GM19351 (cell line): ENCODE data around the gene DGKD.

ENCODE experiments used
- ATAC-seq: cut with Tn5 transposase; IDR thresholded peaks from one replicate; pipeline ENCODE4 v1.9.1; 2021; ENCODE audit warnings: mild to moderate bottlenecking, moderate library complexity; ENCODE audit not compliant: unreplicated experiment

DGKD gene

DNA sequence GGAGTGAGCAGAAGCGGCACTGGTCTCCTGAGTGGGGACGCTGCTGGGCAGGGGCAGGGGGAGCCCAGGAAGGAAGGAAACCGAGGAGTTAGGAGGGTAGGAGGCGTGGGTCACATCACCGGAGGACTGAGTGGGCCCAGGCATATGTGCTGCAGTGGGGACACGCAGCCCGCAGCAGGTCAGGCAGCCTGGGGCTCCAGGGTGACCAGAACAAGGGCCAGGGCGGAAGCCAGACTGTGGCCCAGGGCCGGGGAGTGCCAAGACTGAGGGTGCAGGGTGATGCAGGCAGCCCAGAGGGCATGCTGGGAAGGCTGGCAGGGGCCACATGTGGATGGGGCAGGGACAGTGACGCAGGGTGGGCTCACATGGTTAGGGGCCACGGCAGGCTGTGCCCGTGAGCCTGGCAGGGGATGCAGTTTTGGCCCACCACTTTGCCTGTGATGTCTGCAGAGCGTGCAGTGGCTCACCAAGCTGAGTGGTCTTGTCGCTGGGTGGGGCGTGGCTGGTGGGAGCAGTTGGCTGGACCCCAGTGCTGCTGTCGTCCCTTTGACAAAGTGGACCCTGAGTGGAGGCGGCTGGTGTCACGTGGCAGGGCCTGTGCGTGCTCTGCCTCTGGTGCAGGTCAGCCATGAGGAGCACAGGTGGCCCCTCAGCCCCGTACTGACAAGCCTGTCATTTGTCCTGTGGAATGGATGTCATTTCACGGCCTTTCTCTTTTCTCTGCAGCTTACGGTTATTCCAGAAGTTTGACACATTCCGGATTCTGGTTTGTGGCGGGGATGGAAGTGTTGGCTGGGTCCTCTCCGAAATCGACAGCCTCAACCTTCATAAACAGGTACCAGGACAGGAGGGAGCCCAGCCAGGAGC, 87.1 kb downstream of the DGKD start:
- ATAC-seq: no peak

DNA sequence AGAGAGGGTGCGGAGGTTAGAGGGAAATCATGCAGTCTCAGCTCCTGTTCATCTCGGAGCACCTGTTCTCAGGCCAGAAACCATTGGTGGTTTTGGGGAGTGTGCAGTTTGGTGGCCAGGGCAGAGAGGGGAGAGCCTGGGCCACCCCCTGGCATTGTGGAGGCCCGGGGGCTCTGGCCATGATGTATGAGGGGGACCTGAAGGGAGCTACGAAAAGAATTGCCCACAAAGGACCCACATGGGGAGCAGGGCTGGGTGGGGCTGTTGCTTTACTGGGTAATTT, 87.7 kb downstream of the DGKD start:
- no peak for ATAC-seq

DNA sequence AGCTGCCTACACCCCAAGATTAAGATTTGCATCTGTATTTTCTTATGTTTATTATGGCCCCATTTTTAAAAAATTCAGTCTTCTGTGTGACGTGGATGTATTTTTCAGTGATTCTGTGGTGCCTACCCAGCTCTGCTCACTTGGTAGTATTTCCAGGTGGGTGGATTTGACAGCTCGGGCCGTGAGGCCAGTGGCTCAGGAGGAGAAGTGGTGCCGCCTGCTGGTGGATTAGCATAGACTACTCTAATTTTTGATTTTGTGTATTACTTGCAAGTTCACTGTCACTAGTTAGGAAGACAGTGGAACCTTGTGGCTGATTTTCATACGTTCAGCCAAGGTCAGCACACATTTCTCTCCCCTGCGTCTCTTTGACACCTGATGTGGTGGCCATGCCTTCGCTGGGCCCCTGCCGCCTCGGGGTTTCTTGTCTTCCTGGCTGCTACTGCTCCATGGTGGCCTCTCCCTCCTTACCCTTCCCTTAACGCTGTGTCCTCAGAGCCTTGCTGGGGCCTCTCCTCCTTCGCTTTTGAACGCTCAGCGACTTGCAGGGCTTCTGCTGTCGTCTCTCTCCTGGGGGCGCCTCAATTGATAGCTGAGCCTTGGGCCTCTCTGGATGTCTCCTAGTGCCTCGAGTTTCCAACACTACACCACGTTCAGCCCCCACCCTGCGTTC, 89.4 kb downstream of the DGKD start:
- ATAC-seq: no peak

DNA sequence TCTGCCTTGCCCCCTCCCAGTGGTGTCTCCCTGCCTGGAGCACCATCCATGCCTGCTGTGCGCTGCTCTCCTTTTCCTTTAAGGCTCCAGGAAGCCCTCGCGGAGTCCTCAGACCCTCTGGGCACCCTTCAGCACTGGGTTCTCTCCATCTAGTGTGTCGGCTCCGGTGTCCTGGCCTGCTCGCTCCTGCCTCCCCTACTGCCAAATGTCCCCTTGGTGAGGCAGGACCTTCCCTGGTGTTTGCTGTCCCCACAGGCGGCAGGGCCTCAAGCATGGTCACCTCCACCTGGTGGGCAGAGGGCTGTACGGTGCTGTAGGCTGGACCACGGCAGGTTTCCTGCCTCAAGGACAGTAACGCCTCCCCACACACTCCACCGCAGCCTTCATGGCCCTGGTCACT, 90.2 kb downstream of the DGKD start:
- ATAC-seq: no peak

DNA sequence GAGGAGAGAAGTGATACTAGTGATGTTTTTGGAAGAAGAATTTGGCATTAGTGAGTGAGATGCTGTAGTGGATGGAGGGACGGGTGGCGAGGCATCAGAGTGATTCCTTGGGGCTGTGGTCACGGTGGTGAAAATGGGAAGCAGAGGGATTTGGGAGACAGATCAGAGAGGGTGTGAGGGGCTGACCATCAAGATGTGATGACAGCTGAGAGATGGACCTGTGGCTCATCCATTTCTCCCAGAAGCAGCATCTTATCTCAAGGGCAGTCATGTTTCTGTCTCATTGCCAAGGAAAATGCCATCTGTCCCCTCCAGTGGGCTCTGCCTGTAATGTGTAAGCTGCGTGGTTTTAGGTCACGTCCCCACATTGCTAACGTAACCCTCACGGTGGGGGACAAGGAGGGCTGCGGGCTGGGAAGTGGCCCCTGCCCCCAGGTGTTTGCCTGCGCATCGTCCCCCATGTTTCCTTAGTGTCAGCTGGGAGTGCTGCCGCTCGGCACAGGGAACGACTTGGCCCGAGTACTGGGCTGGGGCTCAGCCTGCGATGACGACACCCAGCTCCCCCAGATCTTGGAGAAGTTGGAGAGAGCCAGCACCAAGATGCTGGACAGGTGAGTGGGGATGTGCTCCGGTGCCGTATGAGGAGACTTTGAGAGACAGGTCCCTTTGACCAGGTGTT, 91.0 kb downstream of the DGKD start:
- ATAC-seq: no peak

DNA sequence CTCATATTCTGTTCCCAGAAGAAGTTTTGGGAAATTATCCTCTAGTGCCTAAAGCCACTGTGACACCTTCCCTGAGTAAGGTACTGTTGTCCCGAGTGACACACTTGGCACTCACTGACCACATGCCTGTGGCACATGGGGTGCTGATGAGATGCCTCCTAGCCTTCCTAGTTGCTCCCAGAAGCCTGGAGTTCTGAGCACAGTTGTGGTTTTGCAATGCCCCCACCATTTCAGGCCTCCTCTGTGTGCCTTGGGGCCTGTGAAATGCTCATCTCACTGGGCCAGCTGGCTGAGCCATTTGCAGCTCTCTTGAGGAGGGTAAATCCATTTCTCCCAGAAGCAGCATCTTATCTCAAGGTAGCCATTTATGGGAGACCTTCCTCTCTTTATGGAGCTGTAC, 91.8 kb downstream of the DGKD start:
- no peak for ATAC-seq

DNA sequence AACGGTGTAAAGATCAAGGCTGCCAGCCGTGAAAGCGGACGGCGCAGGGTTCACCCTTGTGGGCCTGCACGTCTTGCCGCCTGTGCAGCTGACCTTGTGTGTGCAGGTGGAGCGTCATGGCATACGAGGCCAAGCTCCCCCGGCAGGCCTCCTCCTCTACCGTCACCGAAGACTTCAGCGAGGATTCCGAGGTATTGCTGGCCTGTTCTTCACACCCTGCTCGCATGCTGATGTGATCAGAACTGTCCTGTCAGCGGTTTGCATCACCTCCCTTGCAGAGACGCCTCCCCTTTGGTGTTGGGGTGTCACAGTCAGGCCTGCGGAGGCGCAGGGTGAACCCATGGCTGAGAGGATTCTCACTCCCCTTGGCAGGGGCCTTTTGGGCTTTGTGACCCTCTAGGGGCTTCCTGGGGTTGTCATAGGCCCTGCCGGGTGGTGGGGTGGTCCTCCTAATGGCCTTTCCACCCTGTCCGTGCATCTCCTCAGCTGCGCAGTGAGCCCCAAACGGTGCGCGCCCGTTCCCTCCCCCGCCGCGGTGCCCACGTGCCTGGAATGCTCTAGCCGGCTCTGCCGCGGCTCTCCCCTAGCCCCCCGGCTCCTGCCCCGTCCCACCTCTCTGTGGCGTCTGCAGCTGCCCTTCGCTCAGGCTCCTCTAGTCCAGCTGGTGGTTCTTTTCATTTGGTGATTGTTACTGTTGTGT, 92.5 kb downstream of the DGKD start:
- ATAC-seq: no peak

DNA sequence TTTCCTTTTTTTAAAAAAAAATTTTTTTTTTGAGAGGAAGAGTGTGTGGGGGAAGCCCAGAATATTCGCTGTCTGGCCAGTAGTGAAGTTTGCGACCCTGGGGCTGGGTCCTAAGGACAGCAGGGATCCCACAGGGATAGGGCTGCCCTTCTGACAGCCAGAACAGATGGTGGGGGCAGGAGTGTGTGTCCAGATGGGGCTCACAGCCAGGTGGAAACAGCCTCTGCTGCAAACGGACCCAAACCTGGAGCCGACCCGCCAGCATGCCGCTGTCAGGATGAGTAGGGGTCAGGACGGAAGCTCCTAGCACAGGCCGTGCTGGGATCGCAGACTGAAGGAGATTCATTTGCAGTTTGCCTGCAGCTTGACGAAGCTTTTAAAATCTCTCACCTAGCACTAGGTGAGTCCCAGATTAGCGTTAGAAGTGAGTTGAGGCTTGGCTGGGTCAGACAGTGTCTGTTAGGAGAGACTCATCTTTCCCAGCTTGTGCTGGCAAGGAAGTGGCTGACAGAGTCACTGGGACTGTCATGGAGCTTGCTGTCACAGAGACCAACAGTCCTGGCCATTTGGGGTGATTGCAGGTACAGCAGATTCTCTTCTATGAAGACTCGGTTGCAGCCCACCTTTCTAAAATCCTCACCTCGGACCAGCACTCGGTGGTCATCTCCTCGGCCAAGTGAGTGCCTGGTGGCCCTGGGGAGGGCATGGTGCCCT, 93.4 kb downstream of the DGKD start:
- ATAC-seq: no peak

DNA sequence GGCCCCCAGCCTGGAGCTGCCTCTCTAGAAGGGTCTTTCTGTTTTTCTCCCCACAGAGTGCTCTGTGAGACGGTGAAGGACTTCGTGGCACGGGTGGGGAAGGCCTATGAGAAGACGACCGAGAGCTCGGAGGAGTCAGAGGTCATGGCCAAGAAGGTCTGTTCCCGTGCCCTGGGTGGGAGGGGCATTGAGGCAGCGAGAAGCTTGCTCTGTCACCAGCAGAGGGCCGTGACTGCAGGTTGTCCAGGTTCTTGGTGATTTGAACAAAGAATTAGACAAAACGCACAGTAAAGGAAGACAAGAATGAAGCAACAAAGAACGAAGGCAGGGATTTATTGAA, 93.9 kb downstream of the DGKD start:
- no peak for ATAC-seq

DNA sequence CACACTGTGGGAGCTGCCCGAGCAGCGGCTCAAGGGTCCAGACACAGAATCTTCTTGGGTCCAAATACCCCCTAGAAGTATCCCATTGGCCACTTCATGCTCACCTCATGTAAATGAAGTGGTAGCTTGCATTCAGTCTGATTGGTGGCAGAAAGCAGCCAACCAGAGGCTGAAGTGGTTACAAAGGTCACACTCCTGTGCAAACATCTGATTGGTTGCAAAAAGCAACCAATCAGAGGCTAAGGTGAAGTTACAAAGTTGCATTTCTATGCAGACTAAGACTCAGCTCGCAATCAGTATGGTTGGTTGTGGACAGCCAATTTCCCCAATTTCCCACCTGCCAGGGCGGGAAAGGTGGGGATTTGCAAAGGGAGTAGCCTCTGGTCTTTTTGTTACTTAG, 94.3 kb downstream of the DGKD start:
- ATAC-seq: no peak

DNA sequence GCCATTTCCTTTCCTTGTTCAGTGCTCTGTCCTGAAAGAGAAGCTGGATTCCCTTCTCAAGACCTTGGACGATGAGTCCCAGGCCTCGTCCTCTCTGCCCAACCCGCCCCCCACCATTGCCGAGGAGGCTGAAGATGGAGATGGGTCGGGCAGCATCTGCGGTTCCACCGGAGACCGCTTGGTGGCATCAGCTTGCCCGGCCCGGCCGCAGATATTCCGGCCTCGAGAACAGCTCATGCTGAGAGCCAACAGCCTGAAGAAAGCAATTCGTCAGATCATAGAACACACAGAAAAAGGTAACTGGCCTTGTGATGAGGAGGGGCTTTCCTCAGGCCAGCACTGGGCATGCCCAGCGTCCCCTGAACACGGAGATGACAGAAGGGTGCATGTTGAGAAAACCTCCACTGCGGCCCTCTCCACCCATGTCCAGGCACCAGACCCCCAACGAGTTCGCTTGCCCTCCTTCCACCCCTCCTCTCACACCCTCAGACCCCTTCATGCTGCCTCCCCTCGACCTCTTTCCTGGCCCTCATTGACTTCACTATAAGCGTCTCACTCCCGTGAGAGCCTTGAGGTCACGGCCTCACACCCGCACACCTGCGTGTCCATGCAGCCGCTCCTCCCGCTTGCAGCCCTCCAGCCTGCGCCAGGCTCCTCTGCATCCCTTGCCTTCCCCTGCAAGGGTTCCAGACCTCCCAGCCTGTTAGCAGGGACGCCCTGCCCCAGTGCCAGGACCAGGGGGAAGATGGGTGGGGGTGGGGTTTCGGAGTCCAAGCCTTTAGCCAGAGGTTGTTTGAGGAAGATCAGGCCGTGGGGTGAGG, 95.0 kb downstream of the DGKD start:
- ATAC-seq: no peak

DNA sequence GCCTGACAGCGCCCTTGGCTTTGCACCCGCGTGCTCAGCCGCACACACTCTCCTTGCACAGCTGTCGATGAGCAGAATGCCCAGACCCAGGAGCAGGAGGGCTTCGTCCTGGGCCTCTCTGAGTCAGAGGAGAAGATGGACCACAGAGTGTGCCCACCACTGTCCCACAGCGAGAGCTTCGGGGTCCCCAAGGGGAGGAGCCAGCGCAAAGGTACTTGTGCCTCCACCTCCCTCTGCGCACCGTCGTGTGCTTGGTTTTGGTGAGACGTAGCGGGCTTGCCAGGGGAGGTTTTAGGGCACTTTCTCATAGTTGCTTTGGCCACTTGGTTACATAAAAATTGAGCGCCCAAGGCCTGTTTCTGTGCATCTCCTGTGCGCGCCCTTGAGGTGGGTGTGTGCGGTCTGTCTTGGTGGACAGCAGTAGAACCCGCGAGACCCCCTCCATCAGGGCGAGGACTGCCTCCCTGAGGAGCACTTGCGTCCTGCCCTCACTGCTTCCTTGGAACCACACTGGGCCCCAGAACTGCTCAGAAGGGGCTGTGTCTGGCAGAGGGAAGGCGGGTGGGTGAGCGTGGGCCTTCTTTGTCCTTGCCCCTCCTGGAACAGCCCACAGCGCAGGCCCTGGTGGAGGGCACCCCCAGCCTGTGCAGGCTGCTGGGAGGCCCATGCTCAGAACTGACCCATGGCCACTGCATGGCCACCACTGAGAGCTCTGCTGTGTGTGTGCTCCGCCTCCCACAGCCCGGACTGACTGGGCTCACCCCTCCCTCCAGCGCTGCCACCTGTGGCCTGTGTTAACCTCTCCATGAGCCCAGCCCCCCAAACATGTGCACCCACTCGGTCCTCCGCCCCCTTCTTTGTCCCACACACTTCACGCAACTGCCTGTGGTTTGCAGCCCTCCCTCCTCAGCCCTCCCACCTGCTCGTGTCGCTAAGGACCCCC, 95.9 kb downstream of the DGKD start:
- ATAC-seq: no peak

DNA sequence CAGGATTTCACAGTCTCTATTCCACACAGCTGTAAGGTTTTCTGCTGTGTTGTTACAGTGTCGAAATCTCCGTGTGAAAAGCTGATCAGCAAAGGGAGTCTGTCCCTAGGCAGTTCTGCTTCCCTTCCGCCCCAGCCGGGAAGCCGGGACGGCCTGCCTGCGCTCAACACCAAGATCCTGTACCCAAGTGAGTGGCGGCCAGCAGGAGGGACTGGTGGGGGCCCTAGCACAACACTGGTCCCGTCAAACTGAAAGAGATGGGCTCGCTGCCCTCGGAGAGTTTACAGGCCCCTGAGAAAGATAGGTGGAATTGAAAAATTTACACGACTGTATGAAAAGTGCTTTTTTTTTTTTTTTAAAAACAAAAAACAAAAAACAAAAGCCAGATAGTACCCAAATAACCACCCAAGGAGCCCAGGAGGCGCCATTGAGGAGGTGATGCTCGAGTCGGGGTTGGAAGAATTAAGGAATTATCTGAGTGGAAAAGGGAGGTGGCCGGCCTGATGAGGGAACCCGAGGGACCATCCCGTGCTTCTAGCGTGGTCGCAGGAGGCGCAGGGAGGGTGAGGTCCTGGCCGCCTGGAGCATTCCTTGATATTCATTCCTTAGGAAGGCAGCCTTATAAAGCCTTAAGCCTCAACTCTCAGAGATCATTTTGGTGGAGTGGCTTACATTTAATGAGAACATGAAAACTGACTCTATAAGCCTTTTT, 96.7 kb downstream of the DGKD start:
- no peak for ATAC-seq

DNA sequence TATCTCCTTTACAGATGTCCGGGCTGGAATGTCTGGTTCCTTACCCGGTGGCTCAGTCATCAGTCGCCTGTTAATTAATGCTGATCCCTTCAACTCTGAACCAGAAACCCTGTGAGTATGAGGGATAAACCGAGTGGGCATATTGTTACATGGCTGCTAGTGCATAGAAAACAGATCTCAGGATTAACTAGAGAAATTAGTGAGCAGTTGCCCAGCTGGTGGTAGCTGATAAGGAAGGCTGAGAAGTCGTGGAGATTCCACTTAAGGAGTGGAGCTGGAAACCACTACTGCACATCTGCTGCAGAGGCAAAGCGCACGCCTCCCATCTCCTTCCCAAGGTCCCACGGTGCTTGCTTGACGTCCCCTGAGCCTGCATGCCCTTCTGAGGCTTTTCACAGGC, 97.7 kb downstream of the DGKD start:
- ATAC-seq: no peak

DNA sequence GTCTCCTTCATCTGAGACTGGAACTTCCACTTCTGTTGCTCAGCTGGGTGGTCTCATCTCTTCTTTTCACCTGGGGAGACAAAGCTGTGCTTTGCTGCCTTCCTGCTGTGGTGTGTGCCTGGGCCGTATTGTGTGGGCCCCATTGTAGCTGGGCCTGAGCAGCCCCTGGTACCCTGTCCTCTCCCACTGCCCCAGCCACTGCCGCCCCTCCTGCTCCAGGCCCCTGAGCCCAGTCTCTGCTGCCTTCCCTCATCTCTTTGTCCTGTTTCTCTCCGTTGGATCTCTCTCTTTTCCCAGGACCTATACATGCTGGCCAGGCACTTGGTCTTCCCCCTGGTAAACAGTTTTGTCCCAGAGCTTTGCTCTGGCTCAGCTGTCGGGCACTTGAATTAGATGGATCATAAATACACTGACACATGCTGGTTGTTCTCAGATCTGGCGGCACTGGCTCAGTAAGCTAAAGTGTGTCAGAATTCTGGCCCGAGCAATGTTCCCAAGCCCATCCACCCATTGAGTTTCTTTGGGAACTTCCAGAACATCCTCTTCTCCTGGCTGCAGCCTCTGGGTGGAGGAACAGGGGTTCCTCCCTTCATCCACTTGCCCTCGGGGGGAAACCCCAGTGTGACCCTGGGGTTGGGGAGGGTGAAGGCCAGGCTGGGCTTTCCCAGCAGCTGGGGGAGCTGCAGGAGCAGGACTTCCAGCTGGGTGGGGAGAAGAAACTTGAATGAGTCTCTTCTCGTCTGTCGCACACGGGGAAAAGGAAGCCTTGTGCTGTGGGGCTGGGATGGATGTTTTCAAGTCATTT, 99.0 kb downstream of the DGKD start:
- no peak for ATAC-seq

DNA sequence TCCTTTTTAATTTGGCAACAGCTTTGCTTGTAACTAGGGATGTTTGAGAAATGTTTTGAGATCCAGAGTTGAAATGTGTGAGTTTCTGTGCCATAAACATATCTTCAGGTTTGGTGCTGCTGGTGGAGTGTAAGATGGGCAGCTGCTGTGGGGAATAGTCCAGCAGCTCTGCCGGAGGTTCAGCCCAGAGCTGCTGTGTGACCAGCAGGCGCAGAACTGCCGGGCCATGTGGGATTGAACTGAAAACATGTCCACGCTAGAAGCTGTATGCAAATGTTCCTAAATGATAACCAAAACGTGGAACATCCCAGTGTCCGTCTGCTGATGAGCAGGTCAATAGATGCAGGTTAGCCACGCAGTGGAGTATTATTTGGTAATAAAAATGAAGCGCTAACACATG, 99.6 kb downstream of the DGKD start:
- ATAC-seq: no peak

DNA sequence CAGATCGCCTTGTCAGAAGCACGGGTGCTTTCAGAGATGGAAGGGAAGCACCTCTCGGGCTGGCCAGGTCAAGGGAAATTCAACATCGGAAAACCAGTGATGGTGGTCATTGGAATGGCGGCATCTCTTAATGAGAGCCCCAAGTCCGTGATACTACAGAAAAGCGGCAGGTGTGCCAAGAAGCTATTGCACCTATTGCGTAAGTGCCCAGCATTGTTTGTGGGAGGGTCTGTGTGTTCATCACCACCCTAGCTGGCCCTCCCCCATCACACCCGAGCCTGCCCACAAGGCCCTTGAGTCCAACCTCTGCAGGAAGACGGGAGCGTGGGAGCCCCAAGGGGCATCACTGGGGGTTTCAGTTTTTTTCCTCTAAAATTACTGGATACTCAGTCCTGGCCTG, 100.7 kb downstream of the DGKD start:
- ATAC-seq: no peak

DNA sequence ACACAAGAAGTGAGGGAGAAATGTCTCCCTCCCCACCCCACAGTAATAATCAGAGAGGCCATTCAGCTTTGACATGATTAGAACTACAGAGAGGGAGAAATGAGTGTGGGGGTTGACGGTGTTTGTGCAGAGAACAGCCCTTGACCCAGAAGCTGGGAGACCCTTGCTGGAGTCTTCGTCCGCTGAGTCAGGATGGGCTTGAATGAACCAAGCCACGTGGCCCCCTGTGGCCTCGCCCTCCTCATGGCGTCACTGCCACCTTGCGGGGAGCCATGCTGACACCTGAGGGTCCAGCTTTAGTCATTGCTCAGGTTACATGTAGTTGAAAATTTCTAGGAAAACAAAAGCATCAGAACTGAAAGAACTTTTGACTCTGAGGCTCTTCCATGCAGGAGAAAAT, 101.2 kb downstream of the DGKD start:
- no peak for ATAC-seq
